HEK293 (cell line): ENCODE data around the gene SMPDL3A.

Source experiments
- CTCF ChIA-PET: fragments of 350-600 bp; formaldehyde crosslinking; extraction: SDS; loops from one replicate; lab custom pipeline; 2021; ENCODE audit warnings: antibody characterized with exemption; lab: Yijun Ruan, JAX
- POLR2A ChIA-PET: fragments of 300-600 bp; formaldehyde crosslinking; extraction: SDS; loops from one replicate; lab custom pipeline; 2020; ENCODE audit warnings: antibody characterized with exemption, inconsistent platforms; lab: Yijun Ruan, JAX
- H3K27ac ChIP-seq: fragments of 200-500 bp; sonication (Bioruptor generic); 2 replicates; pipeline ENCODE4 v1.5.1; 2014; ENCODE audit warnings: low read depth, low read length, control low read depth, inconsistent platforms; ENCODE audit errors: extremely low read depth
- H3K36me3 ChIP-seq, 2 experiments: fragments of 200-500 bp in 1 of 2; sonication (Bioruptor generic) in 1 of 2; 1 replicate in 1 of 2; 2 replicates in 1 of 2; pipeline ENCODE4 v1.5.1; 2014 to 2017; ENCODE audit warnings: inconsistent platforms in 2 of 2, low read length in 2 of 2; ENCODE audit not compliant: control insufficient read depth in 2 of 2, insufficient read depth in 1 of 2
- H3K4me1 ChIP-seq: fragments of 200-500 bp; sonication (Bioruptor generic); 2 replicates; pipeline ENCODE4 v1.5.1; 2014; ENCODE audit warnings: mild to moderate bottlenecking, low read length, inconsistent platforms; ENCODE audit not compliant: control insufficient read depth, insufficient read depth
- H3K4me3 ChIP-seq: 2 replicates; pipeline ENCODE4 v1.5.1; 2011; ENCODE audit warnings: low read depth, mild to moderate bottlenecking, control low read depth, low read length, moderate library complexity
- H3K9me3 ChIP-seq: fragments of 200-500 bp; sonication (Bioruptor generic); 2 replicates; pipeline ENCODE4 v1.5.1; 2014; ENCODE audit warnings: low read depth, low read length, inconsistent platforms; ENCODE audit not compliant: control insufficient read depth, insufficient read depth
- BCL11B ChIP-seq: fragments of 450-650 bp; formaldehyde crosslinking; IDR thresholded peaks from 2 replicates; pipeline ENCODE4 v1.5.1; 2016; ENCODE audit warnings: low read depth, missing biosample characterization, missing genetic modification characterization
- HOXA7 ChIP-seq: sonication (generic); formaldehyde crosslinking; IDR thresholded peaks from 2 replicates; pipeline ENCODE4 v1.8.1; 2022; ENCODE audit warnings: missing genetic modification reagents, borderline replicate concordance
- ZBTB48 ChIP-seq: fragments of 450-650 bp; formaldehyde crosslinking; IDR thresholded peaks from 2 replicates; pipeline ENCODE4 v1.5.1; 2016; ENCODE audit warnings: missing biosample characterization, missing genetic modification characterization
- ZFP69B ChIP-seq: fragments of 450-650 bp; formaldehyde crosslinking; IDR thresholded peaks from 2 replicates; pipeline ENCODE4 v1.5.1; 2016; ENCODE audit warnings: missing biosample characterization, missing genetic modification characterization
- ZIC2 ChIP-seq: fragments of 450-650 bp; formaldehyde crosslinking; IDR thresholded peaks from 2 replicates; pipeline ENCODE4 v1.5.1; 2016; ENCODE audit warnings: missing biosample characterization, missing genetic modification characterization
- ZNF146 ChIP-seq: fragments of 450-650 bp; formaldehyde crosslinking; IDR thresholded peaks from 2 replicates; pipeline ENCODE4 v1.5.1; 2016; ENCODE audit warnings: missing biosample characterization, missing genetic modification characterization
- ZNF169 ChIP-seq: fragments of 450-650 bp; formaldehyde crosslinking; IDR thresholded peaks from 2 replicates; pipeline ENCODE4 v1.5.1; 2016; ENCODE audit warnings: missing biosample characterization, missing genetic modification characterization
- ZNF175 ChIP-seq: fragments of 450-650 bp; formaldehyde crosslinking; IDR thresholded peaks from 2 replicates; pipeline ENCODE4 v1.5.1; 2016; ENCODE audit warnings: missing biosample characterization, missing genetic modification characterization
- ZNF223 ChIP-seq: fragments of 450-650 bp; formaldehyde crosslinking; IDR thresholded peaks from 2 replicates; pipeline ENCODE4 v1.5.1; 2016; ENCODE audit warnings: missing biosample characterization, missing genetic modification characterization
- ZNF266 ChIP-seq: fragments of 450-650 bp; formaldehyde crosslinking; IDR thresholded peaks from 2 replicates; pipeline ENCODE4 v1.5.1; 2016; ENCODE audit warnings: missing biosample characterization, missing genetic modification characterization, low read depth
- ZNF302 ChIP-seq: fragments of 450-650 bp; formaldehyde crosslinking; IDR thresholded peaks from 2 replicates; pipeline ENCODE4 v1.5.1; 2016; ENCODE audit warnings: missing biosample characterization, missing genetic modification characterization, low read depth
- ZNF521 ChIP-seq: fragments of 450-650 bp; formaldehyde crosslinking; IDR thresholded peaks from 2 replicates; pipeline ENCODE4 v1.5.1; 2017; ENCODE audit warnings: missing biosample characterization, mild to moderate bottlenecking, missing genetic modification characterization
- ZNF544 ChIP-seq: fragments of 450-650 bp; formaldehyde crosslinking; IDR thresholded peaks from 2 replicates; pipeline ENCODE4 v1.5.0; 2017; ENCODE audit warnings: missing biosample characterization, missing genetic modification characterization
- ZNF585B ChIP-seq: fragments of 450-650 bp; formaldehyde crosslinking; IDR thresholded peaks from 2 replicates; pipeline ENCODE4 v1.5.1; 2016; ENCODE audit warnings: missing biosample characterization, missing genetic modification characterization
- ZNF610 ChIP-seq: fragments of 450-650 bp; formaldehyde crosslinking; IDR thresholded peaks from 2 replicates; pipeline ENCODE4 v1.5.1; 2016; ENCODE audit warnings: missing biosample characterization, missing genetic modification characterization, borderline replicate concordance
- ZNF677 ChIP-seq: fragments of 450-650 bp; IDR thresholded peaks from 2 replicates; pipeline ENCODE4 v1.5.0; 2018; ENCODE audit warnings: missing biosample characterization, mild to moderate bottlenecking, missing genetic modification characterization, moderate library complexity
- ZNF747 ChIP-seq: fragments of 450-650 bp; formaldehyde crosslinking; IDR thresholded peaks from 2 replicates; pipeline ENCODE4 v1.5.1; 2016; ENCODE audit warnings: missing biosample characterization, missing genetic modification characterization
- ZSCAN16 ChIP-seq: fragments of 450-650 bp; formaldehyde crosslinking; IDR thresholded peaks from 2 replicates; pipeline ENCODE4 v1.5.1; 2016; ENCODE audit warnings: missing biosample characterization, missing genetic modification characterization
- TF ChIP-seq, protein P1 (sequence below): fragments of 450-650 bp; formaldehyde crosslinking; IDR thresholded peaks from 2 replicates; pipeline ENCODE4 v1.5.1; 2016; ENCODE audit warnings: missing biosample characterization, missing genetic modification characterization
- TF ChIP-seq, protein P2 (sequence below): fragments of 450-650 bp; formaldehyde crosslinking; IDR thresholded peaks from 2 replicates; pipeline ENCODE4 v1.5.1; 2016; ENCODE audit warnings: missing biosample characterization, missing genetic modification characterization
- TF ChIP-seq, protein P3 (sequence below): fragments of 450-650 bp; formaldehyde crosslinking; IDR thresholded peaks from 2 replicates; pipeline ENCODE4 v1.5.1; 2016; ENCODE audit warnings: missing biosample characterization, missing genetic modification characterization
- TF ChIP-seq, protein P4 (sequence below): fragments of 450-650 bp; formaldehyde crosslinking; conservative IDR thresholded peaks from 2 replicates; pipeline ENCODE4 v1.5.1; 2016; ENCODE audit warnings: low read depth, missing biosample characterization, missing genetic modification characterization
- TF ChIP-seq, protein P5 (sequence below): fragments of 450-650 bp; formaldehyde crosslinking; IDR thresholded peaks from 2 replicates; pipeline ENCODE4 v1.5.1; 2017; ENCODE audit warnings: missing biosample characterization, mild to moderate bottlenecking, missing genetic modification characterization, moderate library complexity

Gene SMPDL3A

DNA sequence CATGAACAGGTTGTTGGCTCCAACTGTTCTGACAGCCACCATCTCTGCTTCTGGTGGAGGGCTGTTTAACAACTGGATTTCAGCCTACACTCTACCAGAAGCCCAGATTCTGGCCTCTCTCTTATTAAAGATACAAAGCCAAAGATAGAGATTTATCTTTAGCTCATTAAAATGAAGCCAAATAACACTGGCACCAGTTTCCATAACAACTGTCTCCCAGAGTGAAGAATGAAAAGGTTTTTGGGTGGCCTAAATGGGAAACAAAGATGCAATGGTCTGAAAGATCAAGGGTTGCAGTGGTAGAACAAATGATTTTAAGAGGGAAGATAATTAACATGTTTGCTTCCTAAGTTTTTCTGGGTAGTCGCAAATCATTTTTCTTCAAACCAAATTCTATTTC is 3.2 kb upstream of the SMPDL3A start (continued):
- TF ChIP-seq ZNF610 (tag by site-specific recombination) (no peak), ZIC2 (tag by site-specific recombination) (no peak), ZNF146 (no peak)
- TF ChIP-seq, protein P1, sequence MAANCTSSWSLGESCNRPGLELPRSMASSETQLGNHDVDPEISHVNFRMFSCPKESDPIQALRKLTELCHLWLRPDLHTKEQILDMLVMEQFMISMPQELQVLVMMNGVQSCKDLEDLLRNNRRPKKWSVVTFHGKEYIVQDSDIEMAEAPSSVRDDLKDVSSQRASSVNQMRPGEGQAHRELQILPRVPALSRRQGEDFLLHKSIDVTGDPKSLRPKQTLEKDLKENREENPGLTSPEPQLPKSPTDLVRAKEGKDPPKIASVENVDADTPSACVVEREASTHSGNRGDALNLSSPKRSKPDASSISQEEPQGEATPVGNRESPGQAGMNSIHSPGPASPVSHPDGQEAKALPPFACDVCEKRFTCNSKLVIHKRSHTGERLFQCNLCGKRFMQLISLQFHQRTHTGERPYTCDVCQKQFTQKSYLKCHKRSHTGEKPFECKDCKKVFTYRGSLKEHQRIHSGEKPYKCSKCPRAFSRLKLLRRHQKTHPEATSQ (tag by site-specific recombination): no peak

DNA sequence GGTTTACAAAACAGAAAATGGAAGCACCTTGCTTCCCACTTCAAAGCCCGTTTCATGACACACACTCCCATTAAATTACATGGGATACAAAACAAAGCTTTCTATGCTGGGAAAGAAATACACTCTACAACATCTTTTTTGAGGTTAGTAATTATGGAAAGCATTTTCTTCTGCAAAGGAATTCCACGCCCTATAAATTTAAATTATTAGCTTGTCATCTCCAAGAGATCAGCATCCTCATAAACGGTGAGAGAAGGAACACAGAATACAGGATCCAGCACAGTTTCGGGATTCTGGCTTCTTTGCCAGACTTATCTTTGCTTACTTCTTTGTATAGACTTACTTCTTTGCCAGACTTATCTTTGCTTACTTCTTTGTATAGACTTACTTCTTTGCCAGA is 1.3 kb upstream of the SMPDL3A start:
- no peaks in the 10 kb centered on the region for H3K9me3 ChIP-seq
- ChIA-PET CTCF (interaction anchor here (0.6 to 1.2 kb wide), 4 partner anchors 37 to 295 kb away, joined by 3 to 5 read pairs (median 3); no protein-coding TSS in a partner anchor), POLR2A (no interaction called here)
- no peak overlapping the region for H3K27ac ChIP-seq
- H3K36me3 ChIP-seq: no peaks in the 10 kb centered on the region
- H3K4me1 ChIP-seq: peaks cover 12% of the 10 kb centered on the region
- TF ChIP-seq ZNF223 (no peak), ZNF677 (tag by site-specific recombination) (no peak), ZSCAN16 (tag by site-specific recombination) (no peak), ZNF544 (tag by site-specific recombination) (no peak), HOXA7 (CRISPR knock-in tag) (no peak), ZNF266 (tag by site-specific recombination) (no peak), ZNF302 (no peak), ZBTB48 (tag by site-specific recombination) (no peak), BCL11B (tag by site-specific recombination) (no peak), ZNF521 (tag by site-specific recombination) (no peak), ZNF747 (no peak), ZNF169 (no peak), ZNF585B (tag by site-specific recombination) (no peak), ZFP69B (tag by site-specific recombination) (no peak), ZNF175 (tag by site-specific recombination) (no peak)
- TF ChIP-seq, protein P2, sequence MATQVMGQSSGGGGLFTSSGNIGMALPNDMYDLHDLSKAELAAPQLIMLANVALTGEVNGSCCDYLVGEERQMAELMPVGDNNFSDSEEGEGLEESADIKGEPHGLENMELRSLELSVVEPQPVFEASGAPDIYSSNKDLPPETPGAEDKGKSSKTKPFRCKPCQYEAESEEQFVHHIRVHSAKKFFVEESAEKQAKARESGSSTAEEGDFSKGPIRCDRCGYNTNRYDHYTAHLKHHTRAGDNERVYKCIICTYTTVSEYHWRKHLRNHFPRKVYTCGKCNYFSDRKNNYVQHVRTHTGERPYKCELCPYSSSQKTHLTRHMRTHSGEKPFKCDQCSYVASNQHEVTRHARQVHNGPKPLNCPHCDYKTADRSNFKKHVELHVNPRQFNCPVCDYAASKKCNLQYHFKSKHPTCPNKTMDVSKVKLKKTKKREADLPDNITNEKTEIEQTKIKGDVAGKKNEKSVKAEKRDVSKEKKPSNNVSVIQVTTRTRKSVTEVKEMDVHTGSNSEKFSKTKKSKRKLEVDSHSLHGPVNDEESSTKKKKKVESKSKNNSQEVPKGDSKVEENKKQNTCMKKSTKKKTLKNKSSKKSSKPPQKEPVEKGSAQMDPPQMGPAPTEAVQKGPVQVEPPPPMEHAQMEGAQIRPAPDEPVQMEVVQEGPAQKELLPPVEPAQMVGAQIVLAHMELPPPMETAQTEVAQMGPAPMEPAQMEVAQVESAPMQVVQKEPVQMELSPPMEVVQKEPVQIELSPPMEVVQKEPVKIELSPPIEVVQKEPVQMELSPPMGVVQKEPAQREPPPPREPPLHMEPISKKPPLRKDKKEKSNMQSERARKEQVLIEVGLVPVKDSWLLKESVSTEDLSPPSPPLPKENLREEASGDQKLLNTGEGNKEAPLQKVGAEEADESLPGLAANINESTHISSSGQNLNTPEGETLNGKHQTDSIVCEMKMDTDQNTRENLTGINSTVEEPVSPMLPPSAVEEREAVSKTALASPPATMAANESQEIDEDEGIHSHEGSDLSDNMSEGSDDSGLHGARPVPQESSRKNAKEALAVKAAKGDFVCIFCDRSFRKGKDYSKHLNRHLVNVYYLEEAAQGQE (tag by site-specific recombination): no peak
- TF ChIP-seq, protein P3, sequence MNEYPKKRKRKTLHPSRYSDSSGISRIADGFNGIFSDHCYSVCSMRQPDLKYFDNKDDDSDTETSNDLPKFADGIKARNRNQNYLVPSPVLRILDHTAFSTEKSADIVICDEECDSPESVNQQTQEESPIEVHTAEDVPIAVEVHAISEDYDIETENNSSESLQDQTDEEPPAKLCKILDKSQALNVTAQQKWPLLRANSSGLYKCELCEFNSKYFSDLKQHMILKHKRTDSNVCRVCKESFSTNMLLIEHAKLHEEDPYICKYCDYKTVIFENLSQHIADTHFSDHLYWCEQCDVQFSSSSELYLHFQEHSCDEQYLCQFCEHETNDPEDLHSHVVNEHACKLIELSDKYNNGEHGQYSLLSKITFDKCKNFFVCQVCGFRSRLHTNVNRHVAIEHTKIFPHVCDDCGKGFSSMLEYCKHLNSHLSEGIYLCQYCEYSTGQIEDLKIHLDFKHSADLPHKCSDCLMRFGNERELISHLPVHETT (tag by site-specific recombination): no peak
- TF ChIP-seq, protein P4, sequence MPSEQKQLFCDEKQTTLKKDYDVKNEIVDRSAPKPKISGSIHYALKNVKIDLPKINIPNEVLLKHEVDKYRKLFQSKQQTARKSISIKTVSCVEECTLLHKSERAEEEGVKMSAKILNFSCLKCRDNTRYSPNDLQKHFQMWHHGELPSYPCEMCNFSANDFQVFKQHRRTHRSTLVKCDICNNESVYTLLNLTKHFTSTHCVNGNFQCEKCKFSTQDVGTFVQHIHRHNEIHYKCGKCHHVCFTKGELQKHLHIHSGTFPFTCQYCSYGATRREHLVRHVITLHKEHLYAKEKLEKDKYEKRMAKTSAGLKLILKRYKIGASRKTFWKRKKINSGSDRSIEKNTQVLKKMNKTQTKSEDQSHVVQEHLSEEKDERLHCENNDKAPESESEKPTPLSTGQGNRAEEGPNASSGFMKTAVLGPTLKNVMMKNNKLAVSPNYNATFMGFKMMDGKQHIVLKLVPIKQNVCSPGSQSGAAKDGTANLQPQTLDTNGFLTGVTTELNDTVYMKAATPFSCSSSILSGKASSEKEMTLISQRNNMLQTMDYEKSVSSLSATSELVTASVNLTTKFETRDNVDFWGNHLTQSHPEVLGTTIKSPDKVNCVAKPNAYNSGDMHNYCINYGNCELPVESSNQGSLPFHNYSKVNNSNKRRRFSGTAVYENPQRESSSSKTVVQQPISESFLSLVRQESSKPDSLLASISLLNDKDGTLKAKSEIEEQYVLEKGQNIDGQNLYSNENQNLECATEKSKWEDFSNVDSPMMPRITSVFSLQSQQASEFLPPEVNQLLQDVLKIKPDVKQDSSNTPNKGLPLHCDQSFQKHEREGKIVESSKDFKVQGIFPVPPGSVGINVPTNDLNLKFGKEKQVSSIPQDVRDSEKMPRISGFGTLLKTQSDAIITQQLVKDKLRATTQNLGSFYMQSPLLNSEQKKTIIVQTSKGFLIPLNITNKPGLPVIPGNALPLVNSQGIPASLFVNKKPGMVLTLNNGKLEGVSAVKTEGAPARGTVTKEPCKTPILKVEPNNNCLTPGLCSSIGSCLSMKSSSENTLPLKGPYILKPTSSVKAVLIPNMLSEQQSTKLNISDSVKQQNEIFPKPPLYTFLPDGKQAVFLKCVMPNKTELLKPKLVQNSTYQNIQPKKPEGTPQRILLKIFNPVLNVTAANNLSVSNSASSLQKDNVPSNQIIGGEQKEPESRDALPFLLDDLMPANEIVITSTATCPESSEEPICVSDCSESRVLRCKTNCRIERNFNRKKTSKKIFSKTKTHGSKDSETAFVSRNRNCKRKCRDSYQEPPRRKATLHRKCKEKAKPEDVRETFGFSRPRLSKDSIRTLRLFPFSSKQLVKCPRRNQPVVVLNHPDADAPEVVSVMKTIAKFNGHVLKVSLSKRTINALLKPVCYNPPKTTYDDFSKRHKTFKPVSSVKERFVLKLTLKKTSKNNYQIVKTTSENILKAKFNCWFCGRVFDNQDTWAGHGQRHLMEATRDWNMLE (tag by site-specific recombination): no peak
- TF ChIP-seq, protein P5, sequence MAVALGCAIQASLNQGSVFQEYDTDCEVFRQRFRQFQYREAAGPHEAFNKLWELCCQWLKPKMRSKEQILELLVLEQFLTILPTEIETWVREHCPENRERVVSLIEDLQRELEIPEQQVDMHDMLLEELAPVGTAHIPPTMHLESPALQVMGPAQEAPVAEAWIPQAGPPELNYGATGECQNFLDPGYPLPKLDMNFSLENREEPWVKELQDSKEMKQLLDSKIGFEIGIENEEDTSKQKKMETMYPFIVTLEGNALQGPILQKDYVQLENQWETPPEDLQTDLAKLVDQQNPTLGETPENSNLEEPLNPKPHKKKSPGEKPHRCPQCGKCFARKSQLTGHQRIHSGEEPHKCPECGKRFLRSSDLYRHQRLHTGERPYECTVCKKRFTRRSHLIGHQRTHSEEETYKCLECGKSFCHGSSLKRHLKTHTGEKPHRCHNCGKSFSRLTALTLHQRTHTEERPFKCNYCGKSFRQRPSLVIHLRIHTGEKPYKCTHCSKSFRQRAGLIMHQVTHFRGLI: no peak
- no peak overlapping the region for H3K4me3 ChIP-seq
